Right ventricle myocardium superior (tissue), 1 donor: ENCODE measurements around the gene LINC01488. TPM values are rescaled to one million over a fixed set of nuclear protein-coding genes. Genes with fewer than 3 reads are reported as not detected.

Experiments used
- ATAC-seq: fragments of 200-7000 bp; cut with Tn5 transposase; one replicate; pipeline ENCODE4 v1.9.1; 2020; ENCODE audit warnings: mild to moderate bottlenecking; ENCODE audit not compliant: poor library complexity
- DNase-seq: peaks from one replicate; pipeline ENCODE4 v3.0.0-alpha.2; 2020
- intact Hi-C: fragments of 100-400 bp; cut with DNase I; formaldehyde crosslinking; loops from one replicate; pipeline ENCODE4 v1.11.2; 2022
- long read RNA-seq: library from polyadenylated mRNA; unstranded; transcript quantifications from one replicate; pipeline ENCODE4 v2.0.0, GENCODE V29; 2021
- total RNA-seq: library from RNA; stranded (reverse); fragmentation: NEBNext Ultra II Directional; extraction: Animal tissue kit (Norgen Biotek cat#: 25700); gene quantifications from one replicate; pipeline ENCODE4 v1.2.1, GENCODE V29; 2021
- donor health status: DM: no; HTN: yes; CAD: no; lungs with severe emphysema.

Gene LINC01488
- 0.22 TPM for total RNA-seq
- long read RNA-seq: 0 reads

DNA sequence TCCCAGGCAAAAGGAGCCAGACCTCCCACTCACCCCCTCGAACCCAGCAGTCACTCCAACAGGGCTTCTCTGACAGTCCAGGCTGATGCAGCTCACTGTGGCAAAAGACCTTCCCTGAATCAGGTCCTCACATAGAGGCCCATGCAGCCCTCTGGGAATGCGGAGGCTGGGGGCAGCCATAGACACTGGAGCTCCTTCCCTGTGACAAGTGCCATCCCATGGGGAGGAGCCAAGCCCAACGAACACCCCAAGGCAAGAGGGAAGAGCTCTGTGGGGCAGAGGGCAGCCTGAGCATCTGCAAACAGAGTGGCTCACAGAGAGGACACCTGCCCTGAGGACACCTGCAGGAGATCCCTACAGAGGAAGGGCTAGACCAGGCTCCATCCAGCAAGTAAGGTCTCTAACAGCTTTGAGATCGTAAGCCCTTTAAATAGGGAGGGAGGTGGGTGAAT lies at the start of gene LINC01488:
LINC01488 (plus strand) TSS at position 271 of the 452 bp plus-strand sequence.
- DNase-seq (peak; percentile 17), ATAC-seq (no peak)
- intact Hi-C loops: loop anchor here (5.0 kb wide), 1 partner anchor 156 kb away; no protein-coding TSS in a partner anchor

DNA sequence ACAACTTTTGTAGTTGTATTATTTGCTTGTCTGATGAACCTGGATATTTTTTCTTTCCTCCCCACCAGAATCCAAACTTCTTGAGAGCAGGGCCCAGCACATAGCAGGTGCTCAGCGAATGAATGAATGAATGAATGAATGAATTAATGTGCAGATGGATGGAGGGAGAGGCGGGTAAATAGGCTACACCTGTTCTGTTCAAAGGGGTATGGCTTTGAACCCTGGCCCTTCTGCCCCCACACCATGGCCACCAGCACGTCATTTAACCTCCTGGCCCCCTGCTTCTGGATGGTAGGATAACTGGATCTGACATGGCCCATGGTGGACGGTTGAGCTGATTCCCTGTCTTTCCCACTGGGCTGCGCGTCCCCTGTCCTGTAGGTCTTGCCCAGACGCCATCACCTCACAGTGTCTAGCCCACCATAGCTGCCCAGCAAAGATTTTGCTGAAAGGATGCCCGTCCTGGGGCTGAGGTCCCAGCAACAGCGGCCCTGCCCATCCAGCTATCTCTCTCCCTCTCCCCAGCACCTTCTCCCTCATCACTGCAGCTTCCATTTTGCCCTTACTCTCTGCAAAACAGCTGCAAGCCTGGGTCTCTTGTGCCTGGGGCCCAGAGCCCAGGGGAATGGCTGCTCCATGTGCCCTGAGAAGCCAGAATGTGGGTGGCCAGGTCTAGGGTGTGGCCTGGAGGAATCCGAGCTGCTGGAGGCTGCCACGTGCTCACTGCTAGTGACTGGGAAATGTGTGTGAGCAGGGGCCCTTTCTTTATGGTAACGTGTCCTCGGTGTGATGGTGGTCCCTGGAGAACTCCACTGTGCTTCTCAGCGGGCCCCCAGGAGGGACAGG lies 49.3 kb upstream of the LINC01488 start:
- intact Hi-C loops: no loop called here
- DNase-seq: no peak
- no peak for ATAC-seq

DNA sequence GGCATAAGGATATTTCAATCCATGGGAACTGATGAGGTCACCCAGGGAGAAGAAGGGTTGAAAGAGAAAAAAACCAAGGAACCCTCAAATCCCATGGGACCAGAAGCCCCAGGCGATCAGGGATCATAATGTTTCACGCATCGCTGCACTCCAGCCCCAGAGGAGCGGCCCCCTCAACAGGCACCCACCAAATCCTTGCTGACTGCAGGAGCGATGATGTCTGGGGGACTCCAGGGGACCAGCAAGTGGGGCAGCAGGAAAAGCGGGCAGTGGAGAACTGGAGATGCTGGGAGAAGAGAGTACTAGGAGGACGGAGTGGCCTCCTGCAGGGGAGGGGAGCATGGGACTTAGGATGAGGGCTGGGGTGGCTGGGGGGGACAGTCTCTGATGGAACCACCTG lies 47.7 kb upstream of the LINC01488 start:
- ATAC-seq: no peak
- DNase-seq: no peak
- intact Hi-C loops: no loop called here

DNA sequence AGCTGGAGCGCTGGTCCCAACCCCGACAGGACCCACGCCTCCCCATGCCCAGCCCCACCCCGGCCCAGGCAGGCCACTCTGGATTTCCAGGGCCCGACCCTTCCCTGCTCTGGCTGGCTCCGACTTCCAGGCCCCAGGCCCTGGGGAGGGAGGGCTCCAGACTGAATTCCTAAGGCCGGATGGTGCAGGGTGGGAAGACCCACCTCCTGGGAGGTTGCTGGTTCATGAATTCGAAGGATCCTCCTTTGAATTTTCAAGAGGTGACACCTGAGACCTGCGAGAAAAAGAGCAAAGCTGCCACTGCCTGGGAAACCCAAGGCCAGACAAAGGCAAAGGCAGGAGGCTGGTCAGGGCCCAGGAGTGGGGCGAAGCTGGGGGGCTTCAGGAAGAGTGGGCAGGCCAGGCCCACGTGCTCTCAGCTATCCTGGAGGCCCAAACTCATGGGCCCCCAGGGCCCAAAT lies 47.0 kb upstream of the LINC01488 start:
- intact Hi-C loops: no loop called here
- no peak for ATAC-seq
- DNase-seq: no peak

DNA sequence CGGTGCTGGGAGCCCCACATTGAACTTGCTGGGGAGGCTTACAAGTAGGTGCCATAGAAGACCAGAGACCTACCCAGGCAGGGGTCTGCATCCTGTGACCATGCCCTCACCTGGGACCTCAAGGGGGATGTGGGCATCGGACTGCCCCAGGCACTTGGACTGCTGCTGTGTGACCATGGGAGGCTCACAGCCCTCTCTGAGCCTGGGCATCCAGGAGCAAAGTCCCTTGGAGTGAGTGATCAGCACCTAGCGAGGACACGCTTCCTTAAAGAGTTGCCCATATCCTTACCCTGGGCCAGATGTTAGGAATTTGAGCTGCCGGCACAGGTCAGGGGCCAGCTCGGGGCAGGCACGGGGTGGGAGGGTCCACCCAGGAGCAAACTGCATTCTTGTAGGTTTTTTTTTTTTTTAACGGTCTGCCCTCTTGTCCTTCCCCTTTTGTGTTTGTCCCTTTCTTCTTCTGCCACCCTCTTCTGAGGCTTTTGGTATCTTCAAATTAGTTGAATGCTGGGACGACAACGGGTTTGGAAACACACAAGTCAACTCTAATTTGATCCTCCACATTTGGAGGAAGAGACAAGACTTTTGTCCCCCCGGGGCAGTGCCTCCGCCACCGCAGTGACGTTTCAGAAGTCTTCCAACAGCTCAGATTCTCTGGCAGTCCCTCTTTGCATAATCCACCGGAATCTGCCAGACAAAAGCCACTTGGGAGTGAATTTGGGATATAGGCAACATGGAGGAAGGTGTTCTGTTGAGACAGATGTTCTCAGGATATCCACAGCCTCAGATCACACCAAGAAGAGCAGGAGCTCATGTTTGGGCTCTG lies 46.1 kb upstream of the LINC01488 start:
- ATAC-seq (no peak), DNase-seq (no peak)
- intact Hi-C loops: no loop called here

DNA sequence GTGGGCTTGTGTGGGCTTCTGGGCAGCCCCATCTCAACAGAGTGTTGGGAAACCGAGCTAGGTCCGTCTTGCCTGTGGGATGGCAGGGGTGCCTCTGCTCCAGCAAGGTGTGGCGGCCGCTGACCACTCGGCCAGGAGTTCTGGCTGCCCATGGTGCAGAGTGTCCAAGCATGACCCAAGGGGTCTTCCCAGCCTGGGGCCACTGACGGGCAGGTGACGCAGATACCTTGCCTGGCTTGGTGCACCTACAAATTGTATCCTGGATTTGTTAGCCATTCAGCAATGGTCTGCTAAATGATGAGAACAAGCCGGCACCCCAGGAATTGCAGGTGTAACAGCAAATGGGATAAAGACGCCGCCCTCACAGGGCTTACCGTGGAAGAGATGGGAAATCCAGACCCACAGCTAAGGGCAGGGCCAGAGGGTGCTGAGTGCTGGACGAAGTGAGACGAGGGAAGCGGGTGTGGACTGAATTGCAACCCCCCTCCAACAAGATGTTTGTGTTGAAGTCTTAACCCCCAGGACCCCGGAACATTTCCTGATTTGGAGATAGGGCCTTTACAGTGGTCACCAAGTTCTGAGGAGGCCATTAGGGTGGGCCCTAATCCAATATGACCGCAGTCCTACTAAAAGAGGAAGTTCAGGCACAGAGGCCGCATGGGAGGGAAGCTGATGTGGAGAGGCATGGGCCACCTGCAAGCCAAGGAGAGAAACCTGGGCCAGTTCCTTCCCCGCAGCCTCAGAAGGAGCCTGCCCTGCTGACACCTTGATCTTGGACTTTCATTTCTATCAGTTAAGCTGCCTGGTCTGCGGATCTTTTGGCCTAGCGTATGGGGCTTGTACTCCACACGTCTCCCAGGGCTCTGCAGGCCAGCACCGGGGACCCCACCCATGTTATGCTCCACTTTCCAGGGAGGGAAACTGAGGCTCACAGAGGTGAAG lies 45.2 kb upstream of the LINC01488 start:
- intact Hi-C loops: no loop called here
- no peak for DNase-seq

DNA sequence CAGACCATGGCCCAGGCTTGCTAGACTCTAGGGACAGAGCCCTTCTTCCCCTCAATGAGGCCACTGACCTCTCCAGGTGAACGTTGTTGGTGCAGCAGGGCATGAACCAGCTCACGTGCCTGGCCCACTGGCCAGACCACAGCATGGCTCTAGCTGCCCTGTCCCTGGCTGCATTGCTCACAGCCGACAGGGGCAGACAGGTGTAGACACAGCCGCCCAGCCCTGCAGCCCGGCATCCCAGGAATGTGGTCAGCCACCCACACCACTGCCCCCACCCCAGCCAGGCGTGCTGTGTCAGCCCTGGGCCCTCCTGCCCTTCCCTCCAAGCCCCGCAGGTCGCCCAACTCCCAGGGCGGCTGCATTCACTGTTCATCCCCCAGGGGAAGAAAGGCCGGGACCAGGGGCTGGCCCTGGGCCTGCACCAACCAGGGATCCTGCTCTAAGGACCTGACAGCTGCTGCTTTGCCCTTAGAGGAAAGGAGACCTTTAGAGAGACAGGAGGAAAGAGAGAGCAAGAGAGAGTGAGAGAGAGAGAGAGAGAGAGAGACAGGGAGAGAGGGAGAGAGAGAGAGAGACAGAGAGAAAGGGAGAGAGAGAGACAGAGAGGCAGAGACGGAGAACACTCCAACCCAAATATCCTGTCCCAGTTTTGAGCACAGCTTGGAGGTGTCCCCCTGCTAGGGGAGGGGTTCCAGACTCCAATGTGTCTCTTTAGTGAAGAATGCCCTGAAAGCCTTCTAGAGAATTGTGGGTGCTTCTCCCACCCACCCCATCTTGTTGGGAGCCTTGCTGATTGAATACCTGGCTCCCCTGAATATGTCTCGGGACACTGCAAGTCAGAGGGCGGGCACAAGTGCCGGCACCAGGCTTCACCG lies 44.2 kb upstream of the LINC01488 start:
- DNase-seq (no peak), ATAC-seq (no peak)
- intact Hi-C loops: no loop called here

More for the DNA sequence above, 45.2 kb upstream of the LINC01488 start:
- no peak for ATAC-seq

DNA sequence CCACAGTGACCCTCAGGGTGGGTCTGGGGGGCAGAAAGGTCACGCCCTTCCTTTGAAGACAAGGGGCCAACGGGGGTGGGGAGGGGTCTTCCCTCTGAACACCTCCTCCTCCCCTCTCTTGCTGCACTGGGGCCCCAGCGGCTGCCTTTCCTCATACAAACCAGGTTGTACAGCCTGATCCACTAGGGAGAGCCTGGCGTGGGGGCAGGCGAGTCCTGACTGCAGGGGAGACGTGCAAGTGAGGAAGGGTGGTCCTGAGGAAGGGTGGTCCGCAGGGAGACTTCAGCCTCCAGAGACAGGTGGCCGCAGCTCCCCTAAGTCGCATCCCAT lies 43.6 kb upstream of the LINC01488 start:
- no peak for ATAC-seq
- DNase-seq: no peak
- intact Hi-C loops: no loop called here

DNA sequence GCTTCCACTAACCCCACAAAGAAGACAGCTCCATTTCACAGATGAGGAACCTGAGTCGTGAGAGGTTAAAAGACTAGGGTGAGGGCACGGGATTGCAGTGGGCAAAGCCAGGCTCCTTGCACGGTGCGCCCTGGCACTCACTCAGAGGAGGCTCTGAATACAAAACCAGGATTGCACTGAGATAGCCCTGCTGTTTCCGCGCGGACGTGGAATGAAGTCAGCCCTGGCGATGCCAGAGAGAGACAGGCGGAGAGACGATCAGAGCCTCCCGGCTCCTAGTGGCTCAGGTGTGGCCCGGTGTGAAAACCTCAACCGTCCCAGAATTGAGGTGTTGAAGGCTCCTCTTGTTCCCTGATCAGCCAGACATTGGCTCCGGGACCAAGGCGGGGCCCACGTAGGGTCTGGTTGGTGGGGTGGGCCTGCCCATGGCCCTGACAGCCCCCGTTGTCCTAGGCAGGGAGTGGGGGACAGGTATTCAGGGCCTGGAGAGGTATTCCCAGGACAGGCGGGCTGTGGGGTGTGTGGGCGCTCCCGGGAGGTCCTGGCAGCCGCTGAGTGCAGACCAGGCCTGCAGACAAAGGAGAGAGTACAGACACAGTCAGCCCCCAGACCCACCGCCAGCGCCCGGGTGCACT lies 43.1 kb upstream of the LINC01488 start:
- ATAC-seq (no peak), DNase-seq (peak; percentile 31)
- intact Hi-C loops: no loop called here

DNA sequence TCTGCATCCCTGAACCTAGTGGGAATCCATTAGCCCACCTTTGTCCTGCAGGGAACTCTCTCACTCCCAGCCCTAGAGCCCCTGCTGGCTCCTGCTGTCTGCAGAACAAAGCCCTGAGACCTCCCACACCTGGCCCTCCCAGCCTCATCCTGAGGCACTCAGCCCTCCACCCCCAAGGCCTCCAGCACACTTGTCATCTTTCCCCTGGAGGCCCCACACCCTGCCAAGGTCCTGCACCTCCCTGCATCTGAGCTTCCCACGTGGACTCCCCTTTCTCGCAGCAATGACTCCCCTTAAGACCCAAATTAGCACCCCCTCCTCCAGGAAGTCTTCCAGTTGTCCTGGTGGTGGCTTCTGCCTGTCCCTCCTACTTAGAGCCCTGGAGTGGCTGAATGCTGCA lies 42.3 kb upstream of the LINC01488 start:
- intact Hi-C loops: no loop called here
- DNase-seq: no peak

DNA sequence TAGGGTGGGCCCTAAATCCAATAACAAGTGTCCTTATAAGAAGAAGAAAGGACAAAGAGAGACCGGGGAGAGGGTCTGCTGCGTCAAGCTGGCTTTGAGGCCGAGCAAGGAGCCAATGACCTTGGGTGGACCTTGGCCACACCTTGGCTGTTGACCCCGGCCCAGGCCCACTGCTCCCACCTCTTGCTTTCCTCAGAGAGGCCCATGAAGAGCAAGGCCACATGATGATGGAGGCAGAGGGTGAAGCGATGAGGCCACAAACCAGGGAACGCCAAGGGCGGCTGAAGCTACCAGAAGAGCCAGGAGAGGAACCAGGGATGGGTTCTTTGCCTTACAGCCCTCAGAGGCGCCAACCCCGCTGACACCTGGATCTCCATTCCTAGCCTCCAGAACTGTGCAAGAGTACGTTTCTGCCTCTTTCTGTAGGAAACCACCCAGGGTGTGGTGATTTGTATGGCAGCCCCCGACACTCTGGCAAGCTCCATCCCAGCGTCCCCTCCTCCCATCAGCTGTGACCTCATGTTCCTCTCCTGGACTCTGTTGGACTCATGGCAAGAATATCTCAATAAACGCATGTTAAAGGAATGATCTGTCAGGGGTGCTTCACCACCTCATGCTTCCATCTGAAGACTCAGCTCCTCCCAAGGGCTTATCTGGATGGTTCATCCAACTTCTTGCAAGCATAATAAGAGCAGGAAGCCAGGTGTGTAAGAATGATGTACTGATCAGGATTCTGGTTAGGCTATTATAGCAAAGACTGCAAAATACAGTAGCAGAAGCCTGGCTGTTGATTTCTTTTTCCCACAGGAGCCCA lies 41.6 kb upstream of the LINC01488 start:
- peak; percentile 27 for DNase-seq
- intact Hi-C loops: loop anchor here (10.0 kb wide), 2 partner anchors 145 to 195 kb away; partner anchors contain the start of gene MYEOV
- no peak for ATAC-seq

More for the DNA sequence above, 42.3 kb upstream of the LINC01488 start:
- no peak for ATAC-seq

DNA sequence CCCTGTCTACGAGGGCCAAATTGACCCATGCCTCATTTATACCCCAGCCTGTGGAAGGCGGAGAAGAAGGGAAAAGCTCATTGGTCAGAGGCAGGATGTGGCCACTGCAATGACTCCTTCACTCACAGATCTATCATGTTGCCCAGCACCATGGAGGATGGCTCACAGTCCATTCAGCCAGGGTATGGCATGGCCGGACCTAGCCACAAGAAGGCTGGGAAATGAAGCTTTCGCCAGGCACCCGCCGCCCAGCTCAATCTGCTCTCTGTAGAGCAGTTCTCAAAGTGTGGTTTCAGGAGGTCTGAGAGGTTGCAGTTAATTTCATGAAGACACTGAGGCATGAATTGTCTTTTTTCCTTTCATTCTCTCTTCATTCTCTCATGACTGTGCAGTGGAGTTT lies 40.6 kb upstream of the LINC01488 start:
- DNase-seq: peak; percentile 20
- intact Hi-C loops: loop anchor here (10.0 kb wide), 2 partner anchors 146 to 194 kb away; partner anchors contain the start of gene MYEOV
- ATAC-seq: no peak

DNA sequence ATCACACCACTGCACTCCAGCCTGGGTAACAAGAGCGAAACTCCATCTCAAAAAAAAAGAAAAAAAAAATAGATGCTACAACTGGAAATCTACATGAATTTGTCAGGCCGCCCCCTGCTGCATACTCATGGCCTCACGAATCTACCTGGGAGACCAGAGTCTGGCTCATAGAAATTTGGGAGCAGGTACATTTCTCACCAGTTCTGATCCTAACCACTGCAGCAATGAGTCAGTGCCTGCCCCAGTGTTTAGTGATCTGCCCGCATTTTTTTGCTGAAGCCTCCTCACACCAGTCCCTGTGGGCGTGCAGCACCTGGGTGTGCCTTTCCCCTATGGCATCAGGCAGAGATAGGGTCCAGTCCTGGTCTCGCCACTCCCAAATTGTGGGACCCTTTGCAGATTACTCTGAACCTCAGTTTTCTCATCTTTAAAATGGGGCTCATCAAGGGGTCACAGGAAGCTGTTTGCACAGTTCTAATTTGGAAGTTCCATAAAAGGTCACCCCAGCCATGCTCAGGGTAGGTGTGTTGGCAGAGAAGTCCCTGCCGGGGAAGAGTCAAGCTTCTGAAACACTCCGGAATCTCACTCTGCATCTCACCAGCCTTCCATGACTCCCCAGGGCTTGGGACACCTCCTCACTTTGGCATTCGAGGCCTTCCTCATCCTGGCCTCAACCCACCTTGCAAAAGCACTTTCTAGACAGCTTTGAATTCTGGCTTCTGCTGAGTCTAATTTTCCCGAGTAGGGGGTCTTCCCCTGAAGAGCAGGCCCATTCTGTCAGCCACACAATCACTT lies 39.3 kb upstream of the LINC01488 start:
- intact Hi-C loops: loop anchor here (10.0 kb wide), 2 partner anchors 147 to 193 kb away; partner anchors contain the start of gene MYEOV
- DNase-seq: peak; percentile 10

DNA sequence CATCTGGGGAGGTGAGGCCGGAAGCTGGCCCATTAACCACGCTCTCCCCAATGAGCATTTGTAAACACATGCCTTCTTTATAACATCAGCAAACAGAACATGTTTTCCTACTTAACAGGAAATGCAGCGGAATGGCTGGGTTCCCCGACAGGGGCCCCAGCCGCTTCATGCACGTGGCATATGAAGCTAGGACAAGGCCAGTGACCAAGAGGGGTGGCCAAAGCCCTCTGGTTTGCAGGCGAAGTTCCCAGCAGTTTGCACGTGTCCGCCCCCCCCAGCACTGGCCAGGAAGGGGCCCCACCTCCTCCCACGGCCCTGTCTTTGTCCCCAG lies 38.7 kb upstream of the LINC01488 start:
- DNase-seq (peak; percentile 69), ATAC-seq (peak; percentile 4)
- intact Hi-C loops: loop anchor here (10.0 kb wide), 2 partner anchors 148 to 192 kb away; partner anchors contain the start of gene MYEOV

More for the DNA sequence above, 39.3 kb upstream of the LINC01488 start:
- ATAC-seq: no peak
